ENCODE results near the gene DDX49.

DDX49 gene

GRCh38 chr19:18896421-18896841 is 23.1 kb upstream of the DDX49 start:
- CTCF ChIA-PET, result no interaction called here
- TF ChIP-seq CTCF (IDR thresholded peaks at IDR 0.05; ENCODE audit: control extremely low read depth, extremely low read depth, low read depth, missing control alignments), result no peak
- POLR2A ChIA-PET, result no interaction called here
- no peak for DNase-seq (ENCODE audit: extremely low spot score)

- CTCF ChIA-PET, result interaction anchor here (0.6 kb wide), 1 partner anchor 78 kb away, joined by 3 read pairs; no protein-coding TSS in a partner anchor
- TF ChIP-seq CTCF (IDR thresholded peaks at IDR 0.05; ENCODE audit: control extremely low read depth, extremely low read depth, low read depth, missing control alignments), result no peak
- POLR2A ChIA-PET, result interaction anchor here (0.6 to 1.5 kb wide), 2 partner anchors 22 to 106 kb away, joined by 3 to 4 read pairs; partner anchors contain the start of genes COPE and DDX49
- no peak for DNase-seq (ENCODE audit: extremely low spot score)
Observed at GRCh38 chr19:18897094-18898029, 22.2 kb upstream of the DDX49 start.

GRCh38 chr19:18898081-18898606 is 21.4 kb upstream of the DDX49 start:
- POLR2A ChIA-PET, result interaction anchor here (0.6 to 1.5 kb wide), 2 partner anchors 21 to 107 kb away, joined by 3 to 4 read pairs; partner anchors contain the start of genes COPE and DDX49
- CTCF ChIA-PET, result no interaction called here
- no peak for TF ChIP-seq CTCF (IDR thresholded peaks at IDR 0.05; ENCODE audit: control extremely low read depth, extremely low read depth, low read depth, missing control alignments)
- no peak for DNase-seq (ENCODE audit: extremely low spot score)

- DNase-seq (ENCODE audit: extremely low spot score), result no peak
- TF ChIP-seq CTCF (IDR thresholded peaks at IDR 0.05; ENCODE audit: control extremely low read depth, extremely low read depth, low read depth, missing control alignments), result no peak
- ChIA-PET POLR2A (interaction anchor here (1.5 kb wide), 1 partner anchor 20 kb away, joined by 3 read pairs; the partner anchor contains the start of genes COPE and DDX49), CTCF (interaction anchor here (1.7 kb wide), 1 partner anchor 449 kb away, joined by 4 read pairs; no protein-coding TSS in a partner anchor)
Observed at GRCh38 chr19:18898607-18899408, 20.7 kb upstream of the DDX49 start.

GRCh38 chr19:18899624-18900560 is 19.6 kb upstream of the DDX49 start:
- no peak for TF ChIP-seq CTCF (IDR thresholded peaks at IDR 0.05; ENCODE audit: control extremely low read depth, extremely low read depth, low read depth, missing control alignments)
- CTCF ChIA-PET, result interaction anchor here (1.7 kb wide), 1 partner anchor 450 kb away, joined by 4 read pairs; no protein-coding TSS in a partner anchor

More at GRCh38 chr19:18899624-18900560, 19.6 kb upstream of the DDX49 start:
- DNase-seq (ENCODE audit: extremely low spot score), result no peak
- POLR2A ChIA-PET, result no interaction called here
